Measurements from ENCODE around the gene TYW5.

Gene TYW5

DNA sequence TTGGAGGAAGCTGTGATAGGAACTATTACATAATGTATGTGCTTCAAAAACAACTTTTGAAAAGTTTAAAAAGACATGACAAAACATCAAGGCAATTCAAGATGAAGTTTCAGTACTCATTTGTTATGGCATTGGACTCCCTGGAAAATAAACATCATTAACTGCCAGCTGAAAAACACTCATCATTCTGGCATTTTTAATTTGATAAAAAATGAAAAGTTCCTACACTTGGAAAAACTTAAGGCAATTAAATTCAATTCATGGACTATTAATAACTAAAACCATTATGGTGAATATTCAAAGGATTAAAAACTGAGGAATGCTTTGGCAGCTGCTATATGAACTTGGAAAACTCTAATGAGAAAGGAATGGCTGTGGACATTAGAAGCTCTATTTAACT, 8.5 kb downstream of the TYW5 start:
- Histone ChIP-seq H3K9ac (ENCODE audit: low read length) (no peak overlapping the region), H3K4me2 (ENCODE audit: low read length) (no peak overlapping the region), H3F3A (ENCODE audit: insufficient read depth, low read length) (no peaks in the 10 kb centered on the region), H3K4me3 (ENCODE audit: low read depth, low read length, poor library complexity, severe bottlenecking) (no peak overlapping the region), H3K36me3 (ENCODE audit: insufficient read depth, low read length) (peaks cover 49% of the 10 kb centered on the region; the same call in 1 of the 2 replicates), H3K9me2 (ENCODE audit: low read depth, low read length) (no peaks in the 10 kb centered on the region), H3K9me3 (ENCODE audit: low read length) (no peaks in the 10 kb centered on the region), H3K4me1 (ENCODE audit: insufficient read depth, low read length, severe bottlenecking) (no peaks in the 10 kb centered on the region), H2AFZ (ENCODE audit: low read length) (no peak overlapping the region), H3K27me3 (ENCODE audit: insufficient read depth, low read length) (no peaks in the 10 kb centered on the region), H3K27ac (ENCODE audit: low read depth, low read length, poor library complexity, severe bottlenecking) (no peak overlapping the region), H3K79me2 (ENCODE audit: insufficient read depth, low read length) (no peaks in the 10 kb centered on the region), H4K20me1 (ENCODE audit: insufficient read depth, low read length) (no peaks in the 10 kb centered on the region)
- TF ChIP-seq, protein P1, sequence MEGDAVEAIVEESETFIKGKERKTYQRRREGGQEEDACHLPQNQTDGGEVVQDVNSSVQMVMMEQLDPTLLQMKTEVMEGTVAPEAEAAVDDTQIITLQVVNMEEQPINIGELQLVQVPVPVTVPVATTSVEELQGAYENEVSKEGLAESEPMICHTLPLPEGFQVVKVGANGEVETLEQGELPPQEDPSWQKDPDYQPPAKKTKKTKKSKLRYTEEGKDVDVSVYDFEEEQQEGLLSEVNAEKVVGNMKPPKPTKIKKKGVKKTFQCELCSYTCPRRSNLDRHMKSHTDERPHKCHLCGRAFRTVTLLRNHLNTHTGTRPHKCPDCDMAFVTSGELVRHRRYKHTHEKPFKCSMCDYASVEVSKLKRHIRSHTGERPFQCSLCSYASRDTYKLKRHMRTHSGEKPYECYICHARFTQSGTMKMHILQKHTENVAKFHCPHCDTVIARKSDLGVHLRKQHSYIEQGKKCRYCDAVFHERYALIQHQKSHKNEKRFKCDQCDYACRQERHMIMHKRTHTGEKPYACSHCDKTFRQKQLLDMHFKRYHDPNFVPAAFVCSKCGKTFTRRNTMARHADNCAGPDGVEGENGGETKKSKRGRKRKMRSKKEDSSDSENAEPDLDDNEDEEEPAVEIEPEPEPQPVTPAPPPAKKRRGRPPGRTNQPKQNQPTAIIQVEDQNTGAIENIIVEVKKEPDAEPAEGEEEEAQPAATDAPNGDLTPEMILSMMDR (IDR thresholded peaks at IDR 0.05; ENCODE audit: low read length): no peak
- no peak for TF ChIP-seq EZH2 (IDR thresholded peaks at IDR 0.05; ENCODE audit: borderline replicate concordance, low read length)

DNA sequence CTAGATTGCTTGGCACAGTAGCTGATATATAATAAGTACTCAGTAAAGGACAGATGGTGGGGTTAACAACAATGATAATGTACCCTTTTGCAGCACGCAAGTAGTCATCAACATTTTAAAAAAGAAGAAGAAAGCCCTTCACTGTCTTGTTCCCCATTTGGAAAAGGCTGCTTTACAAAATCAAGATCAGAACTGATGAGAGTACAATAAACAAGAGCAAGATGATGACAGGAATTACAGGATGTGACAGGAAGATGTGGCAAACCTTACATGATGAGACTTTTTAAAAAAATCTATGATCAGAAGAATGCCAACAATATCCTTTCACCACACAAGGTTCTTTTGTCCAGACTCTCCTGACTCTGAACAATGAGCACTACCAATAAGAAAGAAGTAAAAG, 9.1 kb downstream of the TYW5 start:
- Histone ChIP-seq H2AFZ (ENCODE audit: low read length) (no peak overlapping the region), H3K27me3 (ENCODE audit: insufficient read depth, low read length) (no peaks in the 10 kb centered on the region), H3K4me2 (ENCODE audit: low read length) (no peak overlapping the region), H3K4me3 (ENCODE audit: low read depth, low read length, poor library complexity, severe bottlenecking) (no peak overlapping the region), H3K79me2 (ENCODE audit: insufficient read depth, low read length) (no peaks in the 10 kb centered on the region), H4K20me1 (ENCODE audit: insufficient read depth, low read length) (no peaks in the 10 kb centered on the region), H3K9ac (ENCODE audit: low read length) (no peak overlapping the region), H3K36me3 (ENCODE audit: insufficient read depth, low read length) (peaks cover 49% of the 10 kb centered on the region; the same call in 1 of the 2 replicates), H3F3A (ENCODE audit: insufficient read depth, low read length) (no peaks in the 10 kb centered on the region), H3K4me1 (ENCODE audit: insufficient read depth, low read length, severe bottlenecking) (no peaks in the 10 kb centered on the region), H3K9me2 (ENCODE audit: low read depth, low read length) (no peaks in the 10 kb centered on the region), H3K27ac (ENCODE audit: low read depth, low read length, poor library complexity, severe bottlenecking) (no peak overlapping the region), H3K9me3 (ENCODE audit: low read length) (no peaks in the 10 kb centered on the region)
- TF ChIP-seq, protein P1 (IDR thresholded peaks at IDR 0.05; ENCODE audit: low read length): no peak
- TF ChIP-seq EZH2 (IDR thresholded peaks at IDR 0.05; ENCODE audit: borderline replicate concordance, low read length): no peak

DNA sequence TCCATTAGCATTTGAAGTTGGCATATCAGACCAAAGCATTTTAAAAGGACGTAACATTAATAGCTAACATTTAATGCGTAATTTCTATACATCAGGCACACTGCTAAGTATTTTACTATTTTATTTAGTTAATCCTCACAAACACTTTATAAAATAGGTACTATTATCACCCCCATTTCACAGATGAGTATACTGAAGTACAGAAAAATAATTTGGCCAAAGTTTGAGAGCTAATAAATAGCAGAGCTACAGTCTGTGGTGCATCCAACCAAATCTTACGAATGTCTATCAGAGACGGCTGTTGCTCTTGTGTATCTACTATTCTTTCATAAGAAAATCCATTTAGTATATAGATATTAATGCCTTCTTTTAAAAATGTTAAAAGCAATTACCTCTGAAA, 11.9 kb downstream of the TYW5 start:
- Histone ChIP-seq H3K9me2 (ENCODE audit: low read depth, low read length) (no peaks in the 10 kb centered on the region), H3K4me2 (ENCODE audit: low read length) (no peak overlapping the region), H2AFZ (ENCODE audit: low read length) (no peak overlapping the region), H3K27ac (ENCODE audit: low read depth, low read length, poor library complexity, severe bottlenecking) (no peak overlapping the region), H3K36me3 (ENCODE audit: insufficient read depth, low read length) (peaks cover 53% of the 10 kb centered on the region), H3K4me1 (ENCODE audit: insufficient read depth, low read length, severe bottlenecking) (no peaks in the 10 kb centered on the region), H3K79me2 (ENCODE audit: insufficient read depth, low read length) (no peaks in the 10 kb centered on the region), H3K9me3 (ENCODE audit: low read length) (no peaks in the 10 kb centered on the region), H4K20me1 (ENCODE audit: insufficient read depth, low read length) (no peaks in the 10 kb centered on the region), H3K9ac (ENCODE audit: low read length) (no peak overlapping the region), H3F3A (ENCODE audit: insufficient read depth, low read length) (no peaks in the 10 kb centered on the region), H3K27me3 (ENCODE audit: insufficient read depth, low read length) (no peaks in the 10 kb centered on the region), H3K4me3 (ENCODE audit: low read depth, low read length, poor library complexity, severe bottlenecking) (no peak overlapping the region)
- TF ChIP-seq, protein P1 (IDR thresholded peaks at IDR 0.05; ENCODE audit: low read length): no peak
- TF ChIP-seq EZH2 (IDR thresholded peaks at IDR 0.05; ENCODE audit: borderline replicate concordance, low read length): no peak

All from OCI-LY1 (cell line).